AG09309 (cell line): ENCODE data around the gene ATXN7L1.
A peak's percentile ranks its signal among the peaks of the same experiment; 100 is the strongest.
"Not testable (repeated sequence)": the region's sequence is repeated elsewhere in the genome, so short reads cannot be mapped to it uniquely, and the experiment has no call there.

ENCODE experiments used
- DNase-seq: peaks from one replicate; pipeline ENCODE4 v3.0.0-alpha.2; 2010; ENCODE audit warnings: low read depth
- H3K4me3 ChIP-seq: 2 replicates; pipeline ENCODE4 v1.5.1; 2011; ENCODE audit warnings: mild to moderate bottlenecking, low read depth, low read length, moderate library complexity; ENCODE audit not compliant: control insufficient read depth
- CTCF ChIP-seq: IDR thresholded peaks from 2 replicates; pipeline ENCODE4 v1.5.1; 2011; ENCODE audit warnings: mild to moderate bottlenecking, low read depth, low read length, inconsistent platforms; ENCODE audit not compliant: insufficient read depth, control insufficient read depth; ENCODE audit errors: missing control alignments

ATXN7L1 gene

GRCh38 chr7:105610165-105610930 lies 266.1 kb downstream of the ATXN7L1 start:
- H3K4me3 ChIP-seq = no peak overlapping the region
- no peak for TF ChIP-seq CTCF
- DNase-seq = no peak

GRCh38 chr7:105602325-105603305 lies 273.8 kb downstream of the ATXN7L1 start:
- no peak overlapping the region for H3K4me3 ChIP-seq
- DNase-seq = peak; percentile 31
- TF ChIP-seq CTCF = no peak

DNA sequence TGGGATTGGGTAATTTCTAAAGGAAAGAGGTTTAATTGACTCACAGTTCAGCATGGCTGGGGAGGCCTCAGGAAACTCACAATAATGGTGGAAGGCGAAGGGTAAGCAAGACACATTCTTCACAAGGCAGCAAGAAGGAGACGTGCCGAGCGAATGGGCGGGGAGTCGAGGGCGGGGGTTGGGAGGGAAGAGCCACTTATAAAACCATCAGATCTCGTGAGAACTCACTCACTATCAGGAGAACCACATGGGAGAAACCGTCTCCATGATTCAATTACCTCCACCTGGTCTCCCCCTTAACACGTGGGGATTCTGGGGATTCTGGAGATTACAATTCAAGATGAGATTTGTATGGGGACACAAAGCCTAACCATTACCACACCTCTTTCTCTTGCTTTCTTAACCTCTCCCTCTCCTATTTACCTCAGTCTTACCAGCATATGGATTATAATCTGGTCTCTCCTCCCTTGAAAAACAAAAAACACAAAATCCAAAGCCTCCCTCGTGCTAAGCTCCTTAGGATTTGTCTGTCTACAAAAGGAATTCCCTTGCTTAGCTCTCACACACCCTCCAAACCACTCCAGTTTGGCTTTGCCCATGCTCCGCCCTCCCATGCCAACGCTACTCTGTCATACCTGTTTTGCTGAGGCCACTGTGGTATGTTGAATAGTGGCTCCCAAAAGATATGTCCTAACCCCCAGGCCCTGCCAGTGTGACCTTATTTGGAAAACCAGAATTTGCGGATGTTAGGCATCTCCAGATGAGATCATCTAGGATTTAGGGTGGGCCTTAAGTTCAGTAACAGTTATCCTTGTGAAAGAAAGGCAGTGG lies 275.5 kb downstream of the ATXN7L1 start:
- no peak for TF ChIP-seq CTCF
- no peak overlapping the region for H3K4me3 ChIP-seq
- no peak for DNase-seq

GRCh38 chr7:105599551-105599950 lies 276.8 kb downstream of the ATXN7L1 start:
- TF ChIP-seq CTCF = no peak
- H3K4me3 ChIP-seq = no peak overlapping the region
- no peak for DNase-seq

- DNase-seq, H3K4me3 ChIP-seq: not testable (repeated sequence)
These were observed 277.3 kb downstream of the ATXN7L1 start for GRCh38 chr7:105599080-105599479.

DNA sequence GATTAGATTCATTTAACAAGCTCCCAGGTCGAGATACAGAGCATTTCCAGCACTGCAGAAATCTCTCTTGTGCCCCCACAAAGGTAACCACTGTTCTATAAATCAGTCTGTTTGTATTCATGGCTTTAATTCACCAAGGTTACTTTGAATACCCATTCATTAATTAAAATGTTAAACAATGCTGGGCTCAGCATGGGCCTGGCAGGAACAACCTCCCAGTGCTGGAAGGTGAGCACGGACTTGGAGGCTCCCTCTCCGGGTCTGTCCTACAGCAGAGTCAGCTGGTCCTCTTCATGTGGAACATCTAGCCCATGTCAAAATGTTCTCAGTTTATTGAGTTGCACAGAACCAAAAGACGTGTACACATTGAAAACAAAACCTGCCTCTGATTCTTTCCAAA lies 279.5 kb downstream of the ATXN7L1 start:
- TF ChIP-seq CTCF = no peak
- no peak overlapping the region for H3K4me3 ChIP-seq
- DNase-seq = no peak
